HEK293 (cell line): ENCODE data around the gene CCDC92B.

Source experiments
- CTCF ChIA-PET: fragments of 350-600 bp; formaldehyde crosslinking; extraction: SDS; loops from one replicate; lab custom pipeline; 2021; ENCODE audit warnings: antibody characterized with exemption; lab: Yijun Ruan, JAX
- POLR2A ChIA-PET: fragments of 300-600 bp; formaldehyde crosslinking; extraction: SDS; loops from one replicate; lab custom pipeline; 2020; ENCODE audit warnings: antibody characterized with exemption, inconsistent platforms; lab: Yijun Ruan, JAX
- H3K27ac ChIP-seq: fragments of 200-500 bp; sonication (Bioruptor generic); 2 replicates; pipeline ENCODE4 v1.5.1; 2014; ENCODE audit warnings: low read depth, low read length, control low read depth, inconsistent platforms; ENCODE audit errors: extremely low read depth
- H3K36me3 ChIP-seq, 2 experiments: fragments of 200-500 bp in 1 of 2; sonication (Bioruptor generic) in 1 of 2; 1 replicate in 1 of 2; 2 replicates in 1 of 2; pipeline ENCODE4 v1.5.1; 2014 to 2017; ENCODE audit warnings: inconsistent platforms in 2 of 2, low read length in 2 of 2; ENCODE audit not compliant: control insufficient read depth in 2 of 2, insufficient read depth in 1 of 2
- H3K4me1 ChIP-seq: fragments of 200-500 bp; sonication (Bioruptor generic); 2 replicates; pipeline ENCODE4 v1.5.1; 2014; ENCODE audit warnings: mild to moderate bottlenecking, low read length, inconsistent platforms; ENCODE audit not compliant: control insufficient read depth, insufficient read depth
- H3K4me3 ChIP-seq: 2 replicates; pipeline ENCODE4 v1.5.1; 2011; ENCODE audit warnings: low read depth, mild to moderate bottlenecking, control low read depth, low read length, moderate library complexity
- H3K9me3 ChIP-seq: fragments of 200-500 bp; sonication (Bioruptor generic); 2 replicates; pipeline ENCODE4 v1.5.1; 2014; ENCODE audit warnings: low read depth, low read length, inconsistent platforms; ENCODE audit not compliant: control insufficient read depth, insufficient read depth
- FEZF1 ChIP-seq: fragments of 450-650 bp; formaldehyde crosslinking; IDR thresholded peaks from 2 replicates; pipeline ENCODE4 v1.5.1; 2016; ENCODE audit warnings: missing biosample characterization, missing genetic modification characterization
- GFI1B ChIP-seq: fragments of 450-650 bp; formaldehyde crosslinking; IDR thresholded peaks from 2 replicates; pipeline ENCODE4 v1.5.1; 2016; ENCODE audit warnings: missing biosample characterization, missing genetic modification characterization
- GLI4 ChIP-seq: fragments of 450-650 bp; formaldehyde crosslinking; IDR thresholded peaks from 2 replicates; pipeline ENCODE4 v1.5.1; 2016; ENCODE audit warnings: missing biosample characterization, missing genetic modification characterization
- GLIS1 ChIP-seq: fragments of 450-650 bp; formaldehyde crosslinking; IDR thresholded peaks from 2 replicates; pipeline ENCODE4 v1.5.1; 2016; ENCODE audit warnings: missing biosample characterization, missing genetic modification characterization
- HOXC10 ChIP-seq: sonication (generic); formaldehyde crosslinking; IDR thresholded peaks from 2 replicates; pipeline ENCODE4 v1.8.1; 2023; ENCODE audit warnings: mild to moderate bottlenecking, missing genetic modification reagents
- TCF7L2 ChIP-seq: IDR thresholded peaks from 2 replicates; pipeline ENCODE4 v1.6.1; 2011; ENCODE audit warnings: low read depth, mild to moderate bottlenecking, inconsistent platforms, low read length, moderate library complexity, borderline replicate concordance
- ZBTB1 ChIP-seq: fragments of 450-650 bp; formaldehyde crosslinking; IDR thresholded peaks from 2 replicates; pipeline ENCODE4 v1.5.1; 2016; ENCODE audit warnings: missing biosample characterization, missing genetic modification characterization
- ZNF121 ChIP-seq: fragments of 450-650 bp; formaldehyde crosslinking; IDR thresholded peaks from 2 replicates; pipeline ENCODE4 v1.5.1; 2016; ENCODE audit warnings: missing biosample characterization, missing genetic modification characterization
- ZNF175 ChIP-seq: fragments of 450-650 bp; formaldehyde crosslinking; IDR thresholded peaks from 2 replicates; pipeline ENCODE4 v1.5.1; 2016; ENCODE audit warnings: missing biosample characterization, missing genetic modification characterization
- ZNF24 ChIP-seq: fragments of 450-650 bp; formaldehyde crosslinking; IDR thresholded peaks from 2 replicates; pipeline ENCODE4 v1.5.1; 2016; ENCODE audit warnings: missing biosample characterization, missing genetic modification characterization
- ZNF366 ChIP-seq: fragments of 450-650 bp; formaldehyde crosslinking; conservative IDR thresholded peaks from 2 replicates; pipeline ENCODE4 v1.5.1; 2016; ENCODE audit warnings: missing biosample characterization, missing genetic modification characterization
- ZNF416 ChIP-seq: fragments of 450-650 bp; formaldehyde crosslinking; IDR thresholded peaks from 2 replicates; pipeline ENCODE4 v1.5.1; 2016; ENCODE audit warnings: missing biosample characterization, missing genetic modification characterization
- ZNF544 ChIP-seq: fragments of 450-650 bp; formaldehyde crosslinking; IDR thresholded peaks from 2 replicates; pipeline ENCODE4 v1.5.0; 2017; ENCODE audit warnings: missing biosample characterization, missing genetic modification characterization
- ZNF558 ChIP-seq: fragments of 450-650 bp; formaldehyde crosslinking; IDR thresholded peaks from 2 replicates; pipeline ENCODE4 v1.5.1; 2016; ENCODE audit warnings: missing biosample characterization, missing genetic modification characterization
- ZNF571 ChIP-seq: fragments of 450-650 bp; formaldehyde crosslinking; IDR thresholded peaks from 2 replicates; pipeline ENCODE4 v1.5.0; 2017; ENCODE audit warnings: missing biosample characterization, missing genetic modification characterization
- ZNF600 ChIP-seq: fragments of 450-650 bp; formaldehyde crosslinking; IDR thresholded peaks from 2 replicates; pipeline ENCODE4 v1.5.1; 2016; ENCODE audit warnings: missing biosample characterization, missing genetic modification characterization
- ZNF621 ChIP-seq: fragments of 450-650 bp; formaldehyde crosslinking; IDR thresholded peaks from 2 replicates; pipeline ENCODE4 v1.5.1; 2017; ENCODE audit warnings: missing biosample characterization, missing genetic modification characterization
- ZNF658 ChIP-seq: fragments of 450-650 bp; formaldehyde crosslinking; IDR thresholded peaks from 2 replicates; pipeline ENCODE4; 2016; ENCODE audit warnings: missing biosample characterization, missing genetic modification characterization
- TF ChIP-seq, protein P1 (sequence below): fragments of 450-650 bp; formaldehyde crosslinking; IDR thresholded peaks from 2 replicates; pipeline ENCODE4 v1.5.1; 2016; ENCODE audit warnings: missing biosample characterization, missing genetic modification characterization, low read depth
- TF ChIP-seq, protein P2 (sequence below): fragments of 450-650 bp; formaldehyde crosslinking; IDR thresholded peaks from 2 replicates; pipeline ENCODE4 v1.5.1; 2016; ENCODE audit warnings: missing biosample characterization, missing genetic modification characterization, borderline replicate concordance

The CCDC92B gene

DNA sequence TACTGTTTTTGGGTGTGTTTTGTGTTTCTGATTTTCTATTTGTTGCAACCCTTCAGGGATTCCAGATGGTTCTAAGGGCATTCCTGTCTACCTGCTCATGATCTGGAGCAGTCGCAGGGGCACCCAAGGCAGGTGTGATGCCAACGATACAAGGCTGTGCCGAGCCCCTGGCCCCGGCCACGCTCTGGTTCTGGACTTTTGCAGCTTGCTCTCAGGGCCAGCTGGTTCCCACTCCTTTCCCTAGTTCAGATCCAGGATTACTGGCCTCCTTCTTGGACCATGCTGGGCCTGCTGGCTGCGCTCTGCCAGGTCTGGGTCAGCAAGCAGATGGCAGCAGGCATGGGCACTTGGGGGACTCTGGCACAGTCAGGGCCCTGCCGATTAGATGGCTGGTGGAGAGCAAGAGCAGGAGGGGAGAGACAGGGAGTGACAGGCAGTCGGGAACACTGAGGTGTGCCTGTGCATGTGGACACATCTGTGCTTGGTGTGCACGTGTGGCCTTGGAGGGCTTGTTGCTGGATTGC lies 31.5 kb upstream of the CCDC92B start:
- Histone ChIP-seq H3K27ac (no peak overlapping the region), H3K4me3 (no peak overlapping the region), H3K36me3 (no peaks in the 10 kb centered on the region), H3K4me1 (0 out of 2 replicates have a peak, but pooled peaks cover 3% of the 10 kb centered on the region), H3K9me3 (no peaks in the 10 kb centered on the region)
- CTCF ChIA-PET = no interaction called here
- POLR2A ChIA-PET = no interaction called here
- no peak for TF ChIP-seq FEZF1 (tag by site-specific recombination)
- TF ChIP-seq ZNF600 = 0 out of 2 replicates have a peak, but pooled peaks have one; percentile 10

DNA sequence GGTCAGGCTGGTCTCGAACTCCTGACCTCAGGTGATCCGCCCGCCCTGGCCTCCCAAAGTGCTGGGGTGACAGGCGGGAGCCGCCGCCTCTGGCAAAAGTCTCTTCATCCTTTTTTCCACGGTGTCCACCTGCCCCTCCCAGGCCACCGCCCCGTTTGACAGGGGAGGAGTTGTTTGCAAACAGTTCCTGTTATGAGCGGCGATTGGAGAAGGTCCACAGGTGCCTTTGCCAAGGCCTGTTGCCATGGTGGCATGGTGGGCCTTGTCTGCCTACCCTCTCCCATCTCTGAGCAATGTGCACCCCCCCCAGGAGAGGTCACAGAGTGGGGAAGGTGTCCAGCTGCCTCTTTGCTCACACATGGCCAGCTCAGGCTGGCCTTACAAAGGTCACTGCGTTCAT lies 30.8 kb upstream of the CCDC92B start:
- POLR2A ChIA-PET = no interaction called here
- CTCF ChIA-PET = no interaction called here

DNA sequence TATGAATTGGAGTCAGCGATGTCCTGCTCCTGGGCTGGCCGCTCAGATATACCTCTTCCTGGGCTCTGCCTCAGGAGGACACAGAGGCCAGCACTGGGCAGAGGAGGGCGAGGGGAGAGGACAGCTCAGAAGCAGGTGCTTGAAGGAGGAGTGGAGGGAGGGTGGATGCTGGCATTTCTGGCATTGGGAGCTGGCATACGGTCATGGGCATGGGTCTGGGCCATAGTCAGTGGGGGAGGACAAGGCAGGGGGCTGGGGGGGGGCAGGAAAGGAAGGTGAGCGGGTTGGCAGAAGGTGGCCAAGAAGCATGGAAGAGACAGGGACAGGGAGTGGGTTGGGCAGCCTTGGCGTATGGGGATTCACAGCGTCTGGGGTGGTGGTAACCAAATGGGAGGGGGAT lies 30.1 kb upstream of the CCDC92B start:
- no peak overlapping the region for H3K4me3 ChIP-seq
- CTCF ChIA-PET = interaction anchor here (0.6 to 1.0 kb wide), 2 partner anchors 9 to 53 kb away, joined by 3 read pairs; no protein-coding TSS in a partner anchor
- no peaks in the 10 kb centered on the region for H3K36me3 ChIP-seq
- no peak for TF ChIP-seq GLI4 (tag by site-specific recombination)
- no peak for TF ChIP-seq ZBTB1 (tag by site-specific recombination)
- no peak for TF ChIP-seq ZNF366 (tag by site-specific recombination)
- no peak for TF ChIP-seq GLIS1 (tag by site-specific recombination)
- no peak for TF ChIP-seq TCF7L2
- TF ChIP-seq ZNF175 = no peak
- TF ChIP-seq, protein P1, sequence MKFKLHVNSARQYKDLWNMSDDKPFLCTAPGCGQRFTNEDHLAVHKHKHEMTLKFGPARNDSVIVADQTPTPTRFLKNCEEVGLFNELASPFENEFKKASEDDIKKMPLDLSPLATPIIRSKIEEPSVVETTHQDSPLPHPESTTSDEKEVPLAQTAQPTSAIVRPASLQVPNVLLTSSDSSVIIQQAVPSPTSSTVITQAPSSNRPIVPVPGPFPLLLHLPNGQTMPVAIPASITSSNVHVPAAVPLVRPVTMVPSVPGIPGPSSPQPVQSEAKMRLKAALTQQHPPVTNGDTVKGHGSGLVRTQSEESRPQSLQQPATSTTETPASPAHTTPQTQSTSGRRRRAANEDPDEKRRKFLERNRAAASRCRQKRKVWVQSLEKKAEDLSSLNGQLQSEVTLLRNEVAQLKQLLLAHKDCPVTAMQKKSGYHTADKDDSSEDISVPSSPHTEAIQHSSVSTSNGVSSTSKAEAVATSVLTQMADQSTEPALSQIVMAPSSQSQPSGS (tag by site-specific recombination) = no peak
- TF ChIP-seq, protein P2, sequence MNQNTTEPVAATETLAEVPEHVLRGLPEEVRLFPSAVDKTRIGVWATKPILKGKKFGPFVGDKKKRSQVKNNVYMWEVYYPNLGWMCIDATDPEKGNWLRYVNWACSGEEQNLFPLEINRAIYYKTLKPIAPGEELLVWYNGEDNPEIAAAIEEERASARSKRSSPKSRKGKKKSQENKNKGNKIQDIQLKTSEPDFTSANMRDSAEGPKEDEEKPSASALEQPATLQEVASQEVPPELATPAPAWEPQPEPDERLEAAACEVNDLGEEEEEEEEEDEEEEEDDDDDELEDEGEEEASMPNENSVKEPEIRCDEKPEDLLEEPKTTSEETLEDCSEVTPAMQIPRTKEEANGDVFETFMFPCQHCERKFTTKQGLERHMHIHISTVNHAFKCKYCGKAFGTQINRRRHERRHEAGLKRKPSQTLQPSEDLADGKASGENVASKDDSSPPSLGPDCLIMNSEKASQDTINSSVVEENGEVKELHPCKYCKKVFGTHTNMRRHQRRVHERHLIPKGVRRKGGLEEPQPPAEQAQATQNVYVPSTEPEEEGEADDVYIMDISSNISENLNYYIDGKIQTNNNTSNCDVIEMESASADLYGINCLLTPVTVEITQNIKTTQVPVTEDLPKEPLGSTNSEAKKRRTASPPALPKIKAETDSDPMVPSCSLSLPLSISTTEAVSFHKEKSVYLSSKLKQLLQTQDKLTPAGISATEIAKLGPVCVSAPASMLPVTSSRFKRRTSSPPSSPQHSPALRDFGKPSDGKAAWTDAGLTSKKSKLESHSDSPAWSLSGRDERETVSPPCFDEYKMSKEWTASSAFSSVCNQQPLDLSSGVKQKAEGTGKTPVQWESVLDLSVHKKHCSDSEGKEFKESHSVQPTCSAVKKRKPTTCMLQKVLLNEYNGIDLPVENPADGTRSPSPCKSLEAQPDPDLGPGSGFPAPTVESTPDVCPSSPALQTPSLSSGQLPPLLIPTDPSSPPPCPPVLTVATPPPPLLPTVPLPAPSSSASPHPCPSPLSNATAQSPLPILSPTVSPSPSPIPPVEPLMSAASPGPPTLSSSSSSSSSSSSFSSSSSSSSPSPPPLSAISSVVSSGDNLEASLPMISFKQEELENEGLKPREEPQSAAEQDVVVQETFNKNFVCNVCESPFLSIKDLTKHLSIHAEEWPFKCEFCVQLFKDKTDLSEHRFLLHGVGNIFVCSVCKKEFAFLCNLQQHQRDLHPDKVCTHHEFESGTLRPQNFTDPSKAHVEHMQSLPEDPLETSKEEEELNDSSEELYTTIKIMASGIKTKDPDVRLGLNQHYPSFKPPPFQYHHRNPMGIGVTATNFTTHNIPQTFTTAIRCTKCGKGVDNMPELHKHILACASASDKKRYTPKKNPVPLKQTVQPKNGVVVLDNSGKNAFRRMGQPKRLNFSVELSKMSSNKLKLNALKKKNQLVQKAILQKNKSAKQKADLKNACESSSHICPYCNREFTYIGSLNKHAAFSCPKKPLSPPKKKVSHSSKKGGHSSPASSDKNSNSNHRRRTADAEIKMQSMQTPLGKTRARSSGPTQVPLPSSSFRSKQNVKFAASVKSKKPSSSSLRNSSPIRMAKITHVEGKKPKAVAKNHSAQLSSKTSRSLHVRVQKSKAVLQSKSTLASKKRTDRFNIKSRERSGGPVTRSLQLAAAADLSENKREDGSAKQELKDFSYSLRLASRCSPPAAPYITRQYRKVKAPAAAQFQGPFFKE (tag by site-specific recombination) = no peak
- 0 out of 2 replicates have a peak, but pooled peaks cover 3% of the 10 kb centered on the region for H3K4me1 ChIP-seq
- POLR2A ChIA-PET = interaction anchor here (0.6 kb wide), 1 partner anchor 1182 kb away, joined by 3 read pairs; no protein-coding TSS in a partner anchor
- H3K27ac ChIP-seq = no peak overlapping the region
- H3K9me3 ChIP-seq = no peaks in the 10 kb centered on the region

More for the DNA sequence above, 30.8 kb upstream of the CCDC92B start:
- Histone ChIP-seq H3K36me3 (no peaks in the 10 kb centered on the region), H3K27ac (no peak overlapping the region), H3K4me3 (no peak overlapping the region), H3K4me1 (0 out of 2 replicates have a peak, but pooled peaks cover 3% of the 10 kb centered on the region)
- TF ChIP-seq GFI1B (tag by site-specific recombination) (no peak), ZNF621 (tag by site-specific recombination) (no peak), ZNF558 (tag by site-specific recombination) (no peak), ZNF571 (tag by site-specific recombination) (no peak), ZNF24 (tag by site-specific recombination) (no peak), ZNF658 (tag by site-specific recombination) (no peak), HOXC10 (CRISPR knock-in tag) (no peak), ZNF121 (tag by site-specific recombination) (no peak), ZNF416 (tag by site-specific recombination) (no peak), ZNF544 (no peak)
- TF ChIP-seq, all 188 proteins: peak for 0
- H3K9me3 ChIP-seq = no peaks in the 10 kb centered on the region
